ENCODE measurements around the gene TICAM1. TPM values are rescaled to one million over a fixed set of nuclear protein-coding genes. Genes with fewer than 3 reads are reported as not detected.
A peak's percentile ranks its signal among the peaks of the same experiment; 100 is the strongest.
"Not testable (repeated sequence)": the region's sequence is repeated elsewhere in the genome, so short reads cannot be mapped to it uniquely, and the experiment has no call there.

Gene TICAM1
- total and polyA plus RNA-seq, 5 donors, result 5.3 to 6.9 (median 6.6) TPM

GRCh38 chr19:4817467-4818277, 13.8 kb downstream of the TICAM1 start:
- intact Hi-C loops (cut with DNase I), result loop anchor here in 1 of 4 donors (10.0 kb wide), 1 partner anchor 97 kb away; no protein-coding TSS in a partner anchor
- DNase-seq (no peak), ATAC-seq (no peak)
- H3K27me3 ChIP-seq (ENCODE audit: control insufficient read depth, insufficient read depth), result no peaks in the 10 kb centered on the region
- WGBS, result 85% methylated on average over 32 of the region's 32 CpGs
- no peak overlapping the region for H3K4me3 ChIP-seq (ENCODE audit: low read length)
- no peaks in the 10 kb centered on the region for H3K9me3 ChIP-seq (ENCODE audit: control insufficient read depth, low read length)
- H3K4me1 ChIP-seq (ENCODE audit: control insufficient read depth, insufficient read depth, low read length), result no peaks in the 10 kb centered on the region
- H3K27ac ChIP-seq (ENCODE audit: low read length), result no peak overlapping the region

- Histone ChIP-seq H3K27me3 (ENCODE audit: control insufficient read depth, insufficient read depth) (no peaks in the 10 kb centered on the region), H3K9me3 (ENCODE audit: control insufficient read depth, low read length) (no peaks in the 10 kb centered on the region), H3K4me1 (ENCODE audit: control insufficient read depth, insufficient read depth, low read length) (no peaks in the 10 kb centered on the region), H3K4me3 (ENCODE audit: low read length) (no peak overlapping the region), H3K27ac (ENCODE audit: low read length) (no peak overlapping the region)
- DNase-seq, result no peak
- ATAC-seq, result no peak
- intact Hi-C loops (cut with DNase I), result loop anchor here in 1 of 4 donors (10.0 kb wide), 1 partner anchor 98 kb away; no protein-coding TSS in a partner anchor
- WGBS, result 95% methylated on average over 16 of the region's 16 CpGs
Measured at GRCh38 chr19:4816950-4817278, 14.6 kb downstream of the TICAM1 start.

DNA sequence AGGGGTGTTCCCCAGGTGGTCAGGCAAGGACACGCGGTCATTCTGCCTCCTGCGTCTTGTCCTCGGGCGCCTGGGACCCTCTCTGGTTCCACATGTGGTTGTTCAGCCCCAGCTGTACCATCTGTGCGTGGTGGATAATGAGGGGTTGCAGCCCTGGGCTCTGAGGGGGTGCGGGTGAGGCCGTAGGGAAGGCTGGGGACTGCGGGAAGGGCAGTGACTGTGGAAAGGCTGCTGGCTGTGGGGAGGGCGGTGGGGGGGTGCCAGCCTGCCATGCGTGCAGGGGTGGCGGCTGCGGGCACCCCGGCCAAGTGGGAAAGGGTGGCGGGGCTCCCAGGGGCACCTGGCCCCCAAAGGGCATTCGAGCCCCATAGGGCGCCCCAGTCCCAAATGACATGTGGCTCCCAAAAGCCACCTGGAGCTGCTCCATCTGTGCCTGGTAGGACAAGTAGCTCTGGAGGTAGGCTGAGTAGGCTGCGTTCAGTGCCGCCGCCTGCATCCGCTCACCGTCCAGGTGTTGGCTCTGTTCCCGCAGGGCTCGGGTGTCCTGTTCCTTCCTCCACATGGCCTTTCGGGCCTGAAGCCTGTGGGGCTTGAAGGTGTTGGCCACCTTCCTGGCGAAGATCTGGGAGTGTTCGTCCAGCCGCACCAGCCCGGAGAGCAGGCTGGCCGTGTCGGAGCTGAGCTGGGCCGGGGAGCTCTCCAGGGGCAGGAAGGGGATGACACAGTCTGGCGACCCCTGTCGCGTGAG, 15.1 kb downstream of the TICAM1 start:
- no peak overlapping the region for H3K27ac ChIP-seq (ENCODE audit: low read length)
- 94% methylated on average over 35 of the region's 35 CpGs for WGBS
- peak; percentile 5 to 12 for ATAC-seq
- no peaks in the 10 kb centered on the region for H3K4me1 ChIP-seq (ENCODE audit: control insufficient read depth, insufficient read depth, low read length)
- no peaks in the 10 kb centered on the region for H3K27me3 ChIP-seq (ENCODE audit: control insufficient read depth, insufficient read depth)
- peak in 2 of 3 donors; percentile 60 to 68 for DNase-seq
- intact Hi-C loops (cut with DNase I), result loop anchor here in 1 of 4 donors (10.0 kb wide), 1 partner anchor 98 kb away; no protein-coding TSS in a partner anchor
- H3K4me3 ChIP-seq (ENCODE audit: low read length), result no peak overlapping the region
- no peaks in the 10 kb centered on the region for H3K9me3 ChIP-seq (ENCODE audit: control insufficient read depth, low read length)

- H3K9me3 ChIP-seq (ENCODE audit: control insufficient read depth, low read length), result no peaks in the 10 kb centered on the region
- no peaks in the 10 kb centered on the region for H3K27me3 ChIP-seq (ENCODE audit: control insufficient read depth, insufficient read depth)
- no peaks in the 10 kb centered on the region for H3K4me1 ChIP-seq (ENCODE audit: control insufficient read depth, insufficient read depth, low read length)
- 29% methylated on average over 28 of the region's 28 CpGs for WGBS
- H3K27ac ChIP-seq (ENCODE audit: low read length), result no peak overlapping the region
- ATAC-seq (peak; percentile 93 to 95), DNase-seq (peak; percentile 92 to 94 (median 92))
- intact Hi-C loops (cut with DNase I), result loop anchor here in 1 of 4 donors (10.0 kb wide), 1 partner anchor 99 kb away; no protein-coding TSS in a partner anchor
- no peak overlapping the region for H3K4me3 ChIP-seq (ENCODE audit: low read length)
Measured at GRCh38 chr19:4815426-4816201, 15.9 kb downstream of the TICAM1 start.

DNA sequence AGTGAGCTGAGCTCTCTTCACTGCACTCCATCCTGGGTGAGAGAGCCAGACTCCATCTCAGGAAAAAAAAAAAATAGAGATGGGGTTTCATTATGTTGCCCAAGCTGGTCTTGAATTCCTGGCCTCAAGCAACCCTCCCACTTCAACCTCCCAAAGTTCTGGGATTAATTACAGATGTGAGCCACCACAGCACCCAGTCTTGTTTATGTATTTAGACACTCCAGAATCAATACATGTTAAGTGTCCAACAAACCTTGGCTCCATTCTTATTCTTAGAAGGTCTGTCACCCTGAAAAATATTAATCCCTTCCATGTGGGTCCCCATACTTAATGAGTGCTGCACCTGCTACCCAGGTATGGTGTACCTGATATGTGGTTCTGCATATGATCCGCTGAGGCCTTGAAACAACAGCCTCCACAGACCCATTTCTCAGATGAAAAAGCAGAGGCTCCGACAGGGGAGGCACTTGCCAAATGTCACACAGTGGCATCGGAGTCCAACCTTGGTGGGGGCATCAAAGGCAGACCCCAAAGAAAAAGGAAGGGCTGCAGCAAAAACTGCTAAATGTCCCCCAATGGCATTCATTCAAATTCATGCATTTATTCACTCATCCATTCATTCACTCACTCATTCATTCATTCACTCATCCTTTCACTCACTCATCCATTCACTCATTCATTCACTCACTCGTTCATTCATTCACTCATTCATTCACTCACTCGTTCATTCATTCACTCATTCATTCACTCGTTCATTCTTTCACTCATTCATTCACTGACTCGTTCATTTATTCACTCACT, 16.7 kb downstream of the TICAM1 start:
- intact Hi-C loops (cut with DNase I), result loop anchor here in 3 of 4 donors (5.0 to 10.0 kb wide), 3 partner anchors 37 to 217 kb away; no protein-coding TSS in a partner anchor
- DNase-seq, result no peak
- WGBS, result 73% methylated on average over 7 of the region's 7 CpGs
- Histone ChIP-seq H3K27ac (ENCODE audit: low read length) (no peak overlapping the region), H3K9me3 (ENCODE audit: control insufficient read depth, low read length) (no peaks in the 10 kb centered on the region), H3K4me3 (ENCODE audit: low read length) (no peak overlapping the region), H3K4me1 (ENCODE audit: control insufficient read depth, insufficient read depth, low read length) (no peaks in the 10 kb centered on the region), H3K27me3 (ENCODE audit: control insufficient read depth, insufficient read depth) (no peaks in the 10 kb centered on the region)
- ATAC-seq, result no peak

GRCh38 chr19:4811328-4812131, 20.0 kb downstream of the TICAM1 start:
- Histone ChIP-seq H3K27me3 (ENCODE audit: control insufficient read depth, insufficient read depth) (no peaks in the 10 kb centered on the region), H3K4me1 (ENCODE audit: control insufficient read depth, insufficient read depth, low read length) (no peaks in the 10 kb centered on the region), H3K9me3 (ENCODE audit: control insufficient read depth, low read length) (no peaks in the 10 kb centered on the region), H3K27ac (ENCODE audit: low read length) (no peak overlapping the region), H3K4me3 (ENCODE audit: low read length) (no peak overlapping the region)
- ATAC-seq (peak; percentile 42 to 66), DNase-seq (peak; percentile 83 to 94 (median 93))
- WGBS, result 72% methylated on average over 12 of the region's 12 CpGs
- intact Hi-C loops (cut with DNase I), result loop anchor here in 3 of 4 donors (5.0 to 10.0 kb wide), 3 partner anchors 41 to 221 kb away; no protein-coding TSS in a partner anchor

GRCh38 chr19:4807188-4807587, 24.3 kb downstream of the TICAM1 start:
- Histone ChIP-seq H3K27me3 (ENCODE audit: control insufficient read depth, insufficient read depth) (no peaks in the 10 kb centered on the region), H3K27ac (ENCODE audit: low read length) (no peak overlapping the region), H3K9me3 (ENCODE audit: control insufficient read depth, low read length) (no peaks in the 10 kb centered on the region), H3K4me1 (ENCODE audit: control insufficient read depth, insufficient read depth, low read length) (no peaks in the 10 kb centered on the region), H3K4me3 (ENCODE audit: low read length) (no peak overlapping the region)
- DNase-seq (peak; percentile 46 to 77 (median 76)), ATAC-seq (peak in 1 of 2 donors; percentile 19)
- WGBS, result 62% methylated on average over 6 of the region's 6 CpGs
- intact Hi-C loops (cut with DNase I), result loop anchor here in 1 of 4 donors (5.0 kb wide), 1 partner anchor 105 kb away; no protein-coding TSS in a partner anchor

DNA sequence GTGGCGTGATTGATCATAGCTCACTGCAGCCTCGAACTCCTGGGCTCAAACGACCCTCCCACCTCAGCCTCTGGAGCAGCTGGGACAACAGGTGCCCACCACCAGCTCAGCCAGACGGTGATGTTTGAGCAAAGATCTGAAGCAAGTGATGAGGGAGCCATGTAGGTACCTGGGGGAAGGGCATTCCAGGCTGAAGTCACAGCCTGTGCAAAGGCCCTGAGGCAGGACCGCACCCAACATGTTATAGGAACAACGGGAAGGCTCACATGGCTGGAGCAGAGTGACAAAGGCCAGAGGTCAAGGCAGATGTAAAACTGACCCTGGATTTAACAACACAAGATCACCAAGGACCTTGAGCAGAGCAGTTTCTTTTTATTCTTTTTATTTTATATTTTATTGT, 25.1 kb downstream of the TICAM1 start:
- intact Hi-C loops (cut with DNase I), result loop anchor here in 1 of 4 donors (5.0 kb wide), 1 partner anchor 106 kb away; no protein-coding TSS in a partner anchor
- Histone ChIP-seq H3K4me3 (ENCODE audit: low read length) (no peak overlapping the region), H3K27me3 (ENCODE audit: control insufficient read depth, insufficient read depth) (no peaks in the 10 kb centered on the region), H3K4me1 (ENCODE audit: control insufficient read depth, insufficient read depth, low read length) (no peaks in the 10 kb centered on the region), H3K9me3 (ENCODE audit: control insufficient read depth, low read length) (no peaks in the 10 kb centered on the region), H3K27ac (ENCODE audit: low read length) (no peak overlapping the region)
- ATAC-seq (no peak), DNase-seq (no peak)
- WGBS, result 88% methylated on average over 6 of the region's 6 CpGs

- not testable (repeated sequence) for H3K4me1 ChIP-seq (ENCODE audit: control insufficient read depth, insufficient read depth, low read length); ATAC-seq; H3K27ac ChIP-seq (ENCODE audit: low read length); H3K27me3 ChIP-seq (ENCODE audit: control insufficient read depth, insufficient read depth); DNase-seq; H3K9me3 ChIP-seq (ENCODE audit: control insufficient read depth, low read length); H3K4me3 ChIP-seq (ENCODE audit: low read length)
- intact Hi-C loops (cut with DNase I), result loop anchor here in 1 of 4 donors (5.0 kb wide), 1 partner anchor 107 kb away; no protein-coding TSS in a partner anchor
- WGBS, result 96% methylated on average over 6 of the region's 6 CpGs
Measured at GRCh38 chr19:4805140-4805539, 26.4 kb downstream of the TICAM1 start.

Data from right cardiac atrium (tissue), 5 donors.